HG03565 (cell line): Measurements from ENCODE around the gene FCN3.
A peak's percentile ranks its signal among the peaks of the same experiment; 100 is the strongest.
"Not testable (repeated sequence)": the region's sequence is repeated elsewhere in the genome, so short reads cannot be mapped to it uniquely, and the experiment has no call there.

Experiments
- ATAC-seq: cut with Tn5 transposase; IDR thresholded peaks from one replicate; pipeline ENCODE4 v1.9.1; 2021; ENCODE audit warnings: mild to moderate bottlenecking, moderate library complexity; ENCODE audit not compliant: unreplicated experiment

The FCN3 gene

DNA sequence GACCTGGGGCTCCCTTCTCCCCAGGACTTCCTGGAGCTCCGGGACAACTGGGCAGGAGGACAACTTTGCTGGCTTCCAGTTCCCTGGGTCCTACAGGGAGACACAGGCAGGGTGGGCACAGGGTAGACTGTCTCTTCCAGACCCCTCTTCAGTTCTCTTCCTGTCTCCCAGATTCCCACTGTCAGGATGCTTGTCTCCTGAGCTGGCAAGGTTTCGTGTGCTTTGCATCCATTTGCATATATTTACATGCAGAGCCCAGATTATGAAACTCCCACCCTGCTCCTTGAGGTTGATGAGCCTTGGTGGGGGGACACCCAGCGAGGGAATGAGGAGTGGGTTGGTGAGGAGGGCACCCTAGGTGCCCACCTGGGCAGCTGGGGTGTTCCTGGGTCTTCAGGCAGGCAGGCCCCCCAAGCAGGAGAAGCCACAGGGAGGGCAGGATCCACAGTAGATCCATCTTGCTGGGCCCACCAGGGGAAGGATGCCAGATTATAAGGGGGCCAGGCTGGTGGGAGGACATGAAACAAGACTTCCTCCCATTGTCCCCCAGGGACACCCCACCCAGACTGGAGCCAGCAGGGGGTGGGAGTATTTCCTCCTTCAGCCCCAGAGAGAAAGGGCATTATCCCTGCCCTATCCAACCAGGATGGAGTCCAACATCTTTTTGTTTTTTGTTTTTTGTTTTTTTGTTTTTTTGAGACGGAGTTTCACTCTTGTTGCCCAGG lies at the start of gene FCN3:
Gene FCN3 (minus strand): TSS at position 463 of the 725 bp plus-strand sequence. CDS start 6 bp downstream, at position 457.
- ATAC-seq: no peak

DNA sequence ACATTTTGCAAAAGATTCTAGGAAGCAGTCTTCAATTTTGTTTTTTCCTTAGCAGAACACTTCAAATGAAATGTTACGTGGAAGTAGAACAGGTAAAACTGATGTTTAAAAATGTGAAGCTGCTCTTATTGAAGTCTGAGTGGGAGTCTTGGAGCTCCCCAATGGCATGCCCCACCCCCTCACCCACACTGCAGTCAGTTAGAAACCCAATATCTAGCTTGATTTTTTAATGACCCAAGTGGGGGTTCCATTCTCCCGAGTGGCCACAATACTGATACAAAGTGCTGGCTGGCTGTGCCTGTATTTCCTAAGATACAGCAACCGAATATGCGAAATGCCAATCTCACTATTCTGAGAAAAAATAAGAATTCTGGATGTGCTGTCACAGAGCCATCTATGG lies 49.1 kb upstream of the FCN3 start:
- no peak for ATAC-seq

DNA sequence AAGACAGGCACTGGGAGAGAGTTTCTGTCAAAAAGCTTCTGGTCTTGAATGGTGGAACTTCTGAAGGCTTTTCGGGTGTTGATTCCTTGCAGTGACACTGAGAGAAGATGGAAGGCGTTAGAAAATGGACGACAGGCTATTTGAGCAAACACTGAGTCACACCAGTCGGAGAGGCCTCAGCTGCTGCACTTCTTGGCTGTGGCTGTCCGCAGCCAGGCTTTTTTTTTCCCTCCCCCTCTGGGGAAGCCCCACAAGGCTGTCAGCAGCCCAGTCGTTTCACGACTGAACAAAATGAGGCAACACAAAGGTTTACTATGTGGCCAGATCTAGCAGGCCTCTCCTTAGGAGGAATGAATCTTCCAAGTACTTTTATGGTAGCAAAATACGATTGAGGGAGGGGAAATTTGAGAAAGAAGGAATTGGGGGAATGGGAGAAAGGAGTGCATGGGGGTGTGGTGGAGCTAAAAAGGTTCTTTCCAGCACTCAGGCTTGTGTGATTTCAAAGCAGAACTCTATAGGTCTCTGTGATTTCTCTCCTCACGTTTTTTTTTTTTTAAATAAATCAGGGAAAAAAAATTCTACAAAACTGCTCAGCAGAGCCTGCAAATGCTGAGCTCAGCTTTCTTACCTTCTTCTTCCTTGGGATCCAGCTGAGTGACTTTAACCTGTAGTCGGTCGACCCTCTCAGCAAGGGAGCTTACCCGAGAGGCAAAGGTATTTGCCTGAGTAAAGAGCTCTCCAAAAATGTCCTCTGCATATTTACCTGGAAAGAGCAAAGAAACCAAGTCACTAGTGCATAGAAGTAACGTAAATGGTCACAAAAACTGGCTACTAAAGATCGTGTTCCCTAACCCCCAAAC lies 43.9 kb upstream of the FCN3 start:
- ATAC-seq: peak; percentile 82

DNA sequence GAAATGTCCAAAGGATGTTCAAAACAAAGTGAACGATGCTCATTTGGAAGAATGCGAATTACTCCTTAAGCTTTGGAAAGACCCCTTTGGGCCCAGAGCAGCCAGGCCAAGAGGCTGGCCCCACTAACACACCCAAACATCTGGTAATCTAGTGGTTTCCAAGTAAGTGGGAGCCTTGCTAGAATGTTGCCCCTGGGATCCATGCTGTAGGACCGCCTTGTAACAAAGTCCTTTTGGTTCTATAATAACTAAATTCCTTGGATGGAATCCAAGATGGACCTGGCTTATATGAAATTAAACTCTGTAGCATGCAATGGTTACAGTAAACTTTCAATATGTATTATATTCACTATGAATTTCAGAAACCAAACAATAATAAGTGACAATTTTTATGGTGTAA lies 43.1 kb upstream of the FCN3 start:
- ATAC-seq: no peak

DNA sequence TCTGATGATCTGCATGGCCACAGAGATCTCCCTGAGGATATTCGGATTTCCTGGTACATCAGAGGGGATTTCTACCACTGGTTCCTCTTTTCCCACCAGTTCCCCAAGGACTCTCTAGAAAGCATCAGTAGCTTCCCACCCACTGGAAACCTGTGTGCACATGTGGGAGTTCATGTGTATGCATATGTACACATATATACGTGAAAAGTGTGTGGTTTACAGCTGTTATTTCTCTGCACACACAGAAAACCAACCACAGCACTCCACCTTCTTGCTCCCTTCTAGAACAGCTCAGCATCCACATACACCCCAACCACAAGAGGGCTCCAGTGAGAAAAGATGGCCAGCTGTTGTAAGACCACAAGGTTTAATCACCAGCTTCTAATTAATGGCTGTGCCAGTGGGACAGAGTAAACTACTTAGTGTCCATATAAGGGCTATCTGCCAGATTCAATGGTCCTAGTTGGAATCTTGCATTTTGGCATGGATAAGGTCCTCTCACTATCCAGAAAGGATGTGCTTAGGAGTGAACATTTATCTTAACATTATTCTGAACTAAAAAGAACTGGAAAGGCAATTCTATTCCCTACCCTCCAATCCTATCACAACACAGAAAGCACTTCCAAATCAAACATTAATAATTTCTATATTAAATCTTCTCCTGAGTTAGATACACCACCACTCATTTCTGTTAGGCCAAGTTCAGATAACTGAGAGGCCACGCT lies 41.9 kb upstream of the FCN3 start:
- ATAC-seq: no peak

DNA sequence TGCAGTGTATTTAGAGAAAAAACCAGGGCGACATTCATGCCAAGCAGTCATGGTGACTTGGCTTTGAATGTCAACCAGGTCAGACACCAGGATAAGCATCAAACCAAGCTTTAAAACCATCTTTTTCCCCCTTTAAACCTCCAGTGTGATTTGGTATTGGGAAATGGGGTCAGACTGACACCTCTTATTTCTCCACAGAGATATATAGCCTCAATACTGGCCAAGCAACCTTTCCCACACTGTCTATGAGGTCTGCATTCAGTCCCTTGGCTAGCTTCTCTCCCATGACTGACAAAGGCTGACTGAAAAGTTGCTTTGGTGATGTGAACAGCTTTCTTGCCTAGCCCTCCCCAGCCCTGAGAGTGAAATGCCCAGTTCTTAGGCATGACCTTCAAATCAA lies 39.5 kb upstream of the FCN3 start:
- no peak for ATAC-seq

DNA sequence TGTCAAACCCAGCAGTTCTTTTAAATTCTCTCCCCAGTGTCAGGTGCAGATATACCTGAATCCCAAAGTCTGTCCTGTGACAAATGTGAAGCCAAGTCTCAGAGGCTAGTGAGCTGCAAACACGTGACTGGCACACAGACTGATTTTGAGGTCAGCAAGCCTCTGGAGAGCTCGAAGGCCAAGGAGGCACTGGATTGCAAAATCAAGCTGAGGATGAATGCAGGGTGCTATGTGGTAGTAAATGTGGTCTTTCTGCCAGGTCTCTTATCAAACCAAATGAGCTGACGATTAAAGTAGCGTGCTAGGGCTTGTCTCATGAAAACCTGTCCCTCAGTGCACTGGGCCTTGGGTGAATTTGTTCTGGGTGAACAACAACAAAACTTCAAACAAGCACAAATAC lies 38.4 kb upstream of the FCN3 start:
- no peak for ATAC-seq

DNA sequence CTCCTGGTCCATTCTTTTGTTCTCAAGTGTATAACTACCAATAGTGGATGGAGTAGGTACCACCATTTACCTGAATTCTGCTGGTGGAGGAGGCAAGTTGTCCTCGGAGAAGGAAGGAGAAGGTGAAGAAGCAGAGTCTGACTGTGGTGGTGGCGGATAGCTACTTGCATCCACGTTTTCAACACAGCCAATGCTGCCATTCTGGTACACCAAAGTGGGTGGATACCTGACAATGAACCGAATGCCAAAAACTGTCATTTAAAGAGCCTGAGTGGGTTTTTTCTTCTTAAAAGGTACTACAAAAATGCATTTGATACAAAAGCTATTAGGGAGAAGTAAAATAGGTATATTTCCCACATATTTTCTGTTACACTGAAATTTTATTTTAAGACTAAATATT lies 37.9 kb upstream of the FCN3 start:
- no peak for ATAC-seq

DNA sequence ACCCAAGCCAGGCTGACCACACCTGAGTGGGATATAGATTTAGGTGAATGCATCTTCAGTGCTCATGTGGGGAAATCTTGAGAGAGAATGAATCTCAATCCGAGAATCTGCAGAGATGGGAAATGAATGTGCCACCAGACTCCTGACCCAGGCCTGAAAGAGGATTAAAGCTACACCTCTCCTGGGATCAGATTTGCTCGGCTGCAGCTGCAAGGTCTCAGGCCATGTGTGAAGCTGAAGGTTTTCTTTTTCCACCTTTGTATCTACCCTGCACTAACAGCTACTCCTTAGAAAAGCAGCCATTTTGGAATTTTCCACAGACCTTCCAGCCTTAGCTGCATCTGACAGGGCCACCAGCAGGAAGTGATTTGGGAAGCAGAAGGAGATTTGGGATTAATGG lies 36.1 kb upstream of the FCN3 start:
- no peak for ATAC-seq

DNA sequence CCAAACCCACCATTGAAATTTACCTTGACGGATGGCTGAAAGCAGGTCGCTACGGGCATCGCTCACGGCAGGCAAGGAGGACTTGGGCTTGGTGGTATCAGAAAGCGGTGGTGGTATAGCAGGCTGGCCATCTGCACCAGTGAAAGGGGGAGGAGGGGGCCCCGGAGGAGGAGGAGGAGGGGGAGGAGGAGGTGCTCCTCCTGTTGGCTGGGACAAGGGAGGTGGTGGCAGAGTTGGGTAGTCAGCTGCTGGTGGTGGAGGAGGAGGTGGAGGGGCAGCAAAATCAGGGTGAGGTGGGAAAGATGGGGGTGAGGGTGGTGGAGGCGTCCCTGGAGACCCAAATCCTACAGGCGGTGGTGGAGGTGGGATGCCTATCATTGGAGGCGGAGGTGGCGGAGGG lies 35.0 kb upstream of the FCN3 start:
- no peak for ATAC-seq

DNA sequence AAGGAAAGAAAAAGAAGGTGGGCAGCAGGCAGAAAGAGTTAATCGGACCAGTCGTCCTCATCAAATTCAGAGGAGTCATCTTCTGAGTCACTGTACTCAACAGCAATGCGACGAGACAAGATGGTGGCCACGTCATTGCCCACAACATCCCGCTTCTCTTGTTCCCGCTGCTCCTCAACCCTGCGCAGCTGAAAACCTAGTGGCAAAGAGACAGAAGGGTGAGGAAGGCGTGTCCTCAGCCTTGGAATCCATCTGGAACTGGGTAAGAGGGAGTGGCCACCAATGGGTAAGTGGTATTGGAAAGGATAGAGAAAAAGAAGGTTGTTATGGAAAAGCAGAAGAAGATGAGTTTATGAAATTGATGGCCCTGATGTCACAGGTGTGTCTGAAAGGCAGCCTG lies 33.5 kb upstream of the FCN3 start:
- ATAC-seq: no peak

DNA sequence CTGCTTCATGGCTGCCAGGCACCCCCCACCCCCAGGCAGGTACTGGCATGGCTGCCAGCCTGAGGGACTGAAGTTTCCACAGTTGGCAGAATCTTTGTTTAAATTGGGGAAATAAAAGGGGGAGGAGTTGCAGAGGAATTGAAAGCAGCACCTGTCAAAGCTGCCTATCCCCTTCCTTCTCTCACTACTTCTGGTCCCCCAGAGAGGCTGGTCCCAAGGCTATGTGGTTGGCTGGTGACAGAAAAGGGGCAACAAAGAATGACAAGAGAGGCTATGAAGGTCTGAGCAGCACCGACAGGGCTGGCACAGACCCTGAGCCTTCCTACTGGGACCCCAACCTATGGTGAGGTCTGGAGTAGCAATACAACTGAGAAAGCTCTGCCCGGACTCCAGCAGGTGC lies 32.2 kb upstream of the FCN3 start:
- ATAC-seq: not testable (repeated sequence)

DNA sequence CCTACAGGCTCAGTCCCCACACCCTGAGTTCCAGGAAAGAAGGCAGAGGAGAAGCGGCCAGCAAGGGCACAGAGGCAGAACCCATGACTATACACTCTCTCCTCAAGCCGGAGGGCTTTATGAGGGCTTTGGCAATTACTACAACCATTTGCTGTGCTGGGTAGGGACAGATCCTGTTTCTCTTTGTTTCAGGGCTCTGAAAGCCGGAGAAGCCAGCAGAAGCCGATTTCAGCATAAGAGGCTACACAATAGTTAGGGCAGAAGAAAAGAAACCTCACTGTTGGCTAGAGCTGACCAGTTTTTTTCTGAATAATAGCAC lies 31.7 kb upstream of the FCN3 start:
- no peak for ATAC-seq

DNA sequence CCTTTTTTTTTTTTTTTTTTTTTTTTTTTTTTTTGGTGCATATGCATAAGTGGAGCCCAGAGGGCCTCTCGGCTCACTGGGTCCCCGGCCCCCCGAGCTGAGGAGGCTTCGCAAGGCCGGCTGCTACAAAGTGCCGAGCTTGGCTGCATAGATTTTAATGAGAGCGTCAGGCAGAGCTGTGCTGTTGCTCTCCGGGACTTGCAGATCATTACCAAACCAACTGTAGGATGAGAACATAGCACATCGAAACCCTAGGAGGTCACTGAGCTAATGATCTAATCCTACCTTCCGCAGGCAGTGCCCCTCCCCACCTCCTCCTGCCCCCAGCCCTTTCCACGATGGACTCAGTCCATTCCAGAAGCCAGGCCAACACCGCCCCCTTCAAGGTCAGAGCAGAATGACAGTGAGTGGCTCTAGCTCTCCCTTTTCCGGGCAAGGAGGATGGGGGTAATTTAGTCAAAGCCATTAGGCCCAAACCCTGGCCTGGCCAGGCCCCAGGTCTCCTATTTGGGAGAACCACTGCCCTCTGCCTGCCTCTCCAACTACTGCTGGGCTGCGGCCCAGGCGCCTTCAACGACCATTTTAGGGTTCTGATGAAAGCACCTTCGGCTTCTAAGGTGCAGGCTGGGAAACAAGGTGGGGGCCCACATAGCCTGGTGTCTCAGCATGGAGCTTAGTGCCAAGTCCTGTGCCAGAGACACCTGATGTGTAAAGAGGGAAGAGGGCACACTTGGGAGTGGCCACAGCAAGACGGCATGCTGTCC lies 31.2 kb upstream of the FCN3 start:
- not testable (repeated sequence) for ATAC-seq

DNA sequence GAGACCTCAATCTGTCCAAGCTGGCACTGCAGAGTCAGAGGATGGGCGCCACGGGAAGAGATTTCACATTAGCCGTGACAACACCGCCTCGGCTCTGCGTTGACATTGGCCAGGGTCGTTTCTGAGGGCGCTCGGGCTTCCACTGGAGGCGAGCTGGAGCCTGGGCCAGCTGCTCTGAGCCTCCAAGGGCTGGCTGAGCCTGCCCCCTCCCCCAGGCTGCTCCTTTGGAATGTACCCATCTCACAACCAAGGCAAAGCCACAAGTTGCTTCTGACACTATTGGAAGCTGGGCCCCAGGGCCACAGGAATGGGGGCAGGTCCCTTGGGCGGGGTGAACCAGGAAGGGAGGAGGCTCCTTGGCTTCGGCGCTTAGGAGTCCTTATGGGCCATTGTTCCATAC lies 30.4 kb upstream of the FCN3 start:
- no peak for ATAC-seq

DNA sequence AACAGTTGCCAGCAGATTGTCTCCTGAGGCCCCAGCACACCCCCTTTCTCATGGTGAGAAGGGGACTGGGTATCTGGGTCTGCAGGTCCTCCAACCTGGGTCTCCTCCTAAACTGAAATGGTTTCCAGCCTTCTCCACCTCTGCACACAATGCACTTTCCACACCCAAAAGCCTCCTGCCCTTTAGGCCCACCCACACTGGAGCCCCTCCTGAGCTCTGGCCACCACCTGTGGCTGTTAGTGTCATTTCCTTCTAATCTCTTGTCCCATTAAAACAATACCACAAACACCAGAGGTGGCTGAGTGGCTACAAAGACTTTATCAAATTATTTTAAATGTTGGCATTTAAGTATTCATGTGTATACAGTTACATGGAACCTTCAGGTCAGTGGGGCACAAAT lies 29.3 kb upstream of the FCN3 start:
- ATAC-seq: no peak

DNA sequence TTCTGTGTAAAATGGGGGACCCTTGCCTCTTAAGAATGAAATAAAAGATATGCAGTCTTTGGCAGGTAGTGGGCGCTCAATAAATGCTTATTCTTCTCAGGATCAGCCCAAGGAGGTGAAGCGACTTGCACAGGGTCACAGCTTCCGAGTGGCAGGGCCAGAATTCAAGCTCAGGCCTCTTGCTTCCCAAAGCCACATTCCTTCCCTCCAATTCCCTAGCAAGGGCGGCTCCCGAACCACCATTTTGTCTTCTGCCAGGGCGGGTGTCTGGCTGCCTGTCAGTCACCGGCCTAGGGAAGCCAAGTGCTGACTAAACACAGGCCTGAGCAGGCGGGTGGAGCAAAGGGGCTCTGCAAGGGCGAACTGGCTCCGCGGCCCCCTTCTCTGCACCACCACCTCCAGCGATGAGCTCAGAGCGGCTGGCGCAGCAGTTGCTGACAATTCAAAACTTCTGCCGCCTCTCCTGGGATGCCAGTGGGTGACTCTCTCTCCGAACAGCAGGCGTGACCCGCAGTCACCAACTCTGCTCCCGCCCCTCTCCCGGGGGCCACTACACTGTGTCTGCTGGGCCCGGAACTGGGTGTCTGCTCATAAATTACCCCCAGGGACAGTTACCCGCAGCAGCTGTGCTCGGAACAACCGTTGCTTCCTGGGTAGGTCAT lies 28.6 kb upstream of the FCN3 start:
- ATAC-seq: no peak

DNA sequence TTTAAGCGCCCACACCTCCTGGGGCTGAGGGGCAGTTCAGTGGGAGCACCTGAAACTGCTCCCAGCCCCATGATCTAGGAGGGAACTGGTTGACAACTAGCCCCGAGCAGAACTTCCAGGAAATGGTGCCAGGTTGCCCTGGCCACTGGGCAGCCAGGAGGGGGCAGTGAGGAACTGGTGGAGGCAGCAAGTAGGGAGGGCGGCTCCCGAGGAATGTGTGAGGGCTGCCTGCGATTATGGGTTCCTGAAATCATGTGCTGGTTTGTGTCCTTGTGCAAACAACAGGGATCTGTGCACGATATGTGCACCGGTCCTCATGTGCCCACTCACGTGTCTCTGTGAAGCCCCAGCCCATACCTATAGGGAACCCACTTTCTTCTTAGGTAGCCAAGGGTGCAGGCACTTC lies 27.7 kb upstream of the FCN3 start:
- ATAC-seq: no peak

DNA sequence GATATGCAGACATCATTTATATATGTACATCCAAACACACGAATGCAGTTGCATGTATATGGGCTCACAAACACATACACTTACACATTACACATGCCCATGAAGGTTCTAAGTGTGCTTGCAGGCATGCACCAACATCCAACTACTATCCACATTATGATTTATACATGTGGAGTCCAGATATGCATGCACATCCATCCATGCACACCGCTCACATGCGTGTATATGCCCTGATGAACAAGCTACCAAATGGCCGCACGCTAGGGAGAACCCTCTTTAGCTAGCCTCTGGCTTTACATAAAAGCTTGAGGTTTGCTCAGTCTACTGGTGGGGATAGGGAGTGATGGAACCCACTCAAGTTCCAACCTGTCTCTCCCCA lies 26.3 kb upstream of the FCN3 start:
- no peak for ATAC-seq

DNA sequence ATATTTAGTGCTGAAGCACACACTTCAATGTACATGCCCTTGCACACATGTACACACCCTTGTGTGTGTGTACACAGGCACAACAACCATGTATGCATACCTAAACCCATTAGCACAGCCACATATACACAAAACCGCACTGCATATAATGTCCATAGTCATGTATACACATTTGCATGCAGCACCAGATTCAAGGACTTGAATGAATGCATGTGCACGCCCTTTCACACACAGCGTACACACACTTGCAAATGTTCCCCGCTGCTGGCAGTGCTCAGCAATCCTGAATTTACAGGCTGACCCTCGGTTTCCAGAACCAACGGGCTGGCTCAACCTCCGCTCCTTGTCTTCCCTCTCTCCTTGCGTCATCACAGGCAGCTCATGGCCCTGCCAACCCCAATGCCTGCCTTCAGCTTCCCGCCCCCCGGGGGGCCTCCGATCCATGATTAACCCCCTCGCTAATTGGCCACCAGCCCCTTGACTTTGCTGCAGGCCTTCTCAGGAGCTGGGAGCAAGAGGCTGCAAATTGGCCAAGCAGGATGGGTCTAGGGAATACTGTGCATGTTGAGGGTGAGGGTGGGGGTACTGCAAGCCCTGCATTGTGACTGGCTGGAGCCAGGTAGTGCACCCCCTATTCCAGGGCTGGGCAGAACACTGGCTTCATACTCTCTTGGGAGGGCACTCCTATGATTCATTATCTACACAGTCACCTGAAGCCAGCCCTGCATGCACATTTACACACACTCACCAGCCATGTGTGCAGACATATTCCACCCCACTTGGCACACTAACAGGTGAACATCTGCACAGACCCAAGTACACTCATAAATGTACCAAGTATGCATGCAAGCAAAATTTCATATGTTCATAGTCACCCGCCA lies 25.7 kb upstream of the FCN3 start:
- ATAC-seq: no peak
